Measurements from ENCODE around the gene KRTAP4-11. TPM values are rescaled to one million over a fixed set of nuclear protein-coding genes. Genes with fewer than 3 reads are reported as not detected.
"Not testable (repeated sequence)": the region's sequence is repeated elsewhere in the genome, so short reads cannot be mapped to it uniquely, and the experiment has no call there.

The KRTAP4-11 gene
- not detected for total RNA-seq

- H3K36me3 ChIP-seq (ENCODE audit: control insufficient read depth in 3 of 3, insufficient read depth in 3 of 3, low read length in 3 of 3); H3K4me3 ChIP-seq (ENCODE audit: low read length in 3 of 3); H3K27ac ChIP-seq (ENCODE audit: low read depth, low read length); H3K27me3 ChIP-seq (ENCODE audit: control insufficient read depth in 3 of 3, insufficient read depth in 3 of 3, low read length in 3 of 3); H3K4me1 ChIP-seq (ENCODE audit: control insufficient read depth in 3 of 3, insufficient read depth in 3 of 3, low read length in 3 of 3); H3K9me3 ChIP-seq (ENCODE audit: control insufficient read depth in 3 of 3, low read length in 3 of 3); H3K9ac ChIP-seq (ENCODE audit: low read depth in 1 of 3, low read length in 3 of 3): not testable (repeated sequence)
Measured at GRCh38 chr17:41117846-41118386, at the start of gene KRTAP4-11. TSS of gene KRTAP4-11 (minus strand) at chr17:41118373. CDS start at chr17:41118315, 58 bp downstream.

GRCh38 chr17:41167561-41167960 lies 49.4 kb upstream of the KRTAP4-11 start:
- Histone ChIP-seq H3K4me3 (ENCODE audit: low read length in 3 of 3) (no peak overlapping the region), H3K9me3 (ENCODE audit: control insufficient read depth in 3 of 3, low read length in 3 of 3) (no peaks in the 10 kb centered on the region), H3K4me1 (ENCODE audit: control insufficient read depth in 3 of 3, insufficient read depth in 3 of 3, low read length in 3 of 3) (no peaks in the 10 kb centered on the region), H3K9ac (ENCODE audit: low read depth in 1 of 3, low read length in 3 of 3) (no peak overlapping the region), H3K36me3 (ENCODE audit: control insufficient read depth in 3 of 3, insufficient read depth in 3 of 3, low read length in 3 of 3) (no peaks in the 10 kb centered on the region), H3K27me3 (ENCODE audit: control insufficient read depth in 3 of 3, insufficient read depth in 3 of 3, low read length in 3 of 3) (peaks cover 0 to 5% (median 0%) of the 10 kb centered on the region in 3 donors), H3K27ac (ENCODE audit: low read depth, low read length) (no peak overlapping the region)

GRCh38 chr17:41163828-41164227 lies 45.7 kb upstream of the KRTAP4-11 start:
- H3K9me3 ChIP-seq (ENCODE audit: control insufficient read depth in 3 of 3, low read length in 3 of 3): no peaks in the 10 kb centered on the region
- H3K9ac ChIP-seq (ENCODE audit: low read depth in 1 of 3, low read length in 3 of 3): no peak overlapping the region
- no peaks in the 10 kb centered on the region for H3K36me3 ChIP-seq (ENCODE audit: control insufficient read depth in 3 of 3, insufficient read depth in 3 of 3, low read length in 3 of 3)
- peaks cover 5 to 14% (median 6%) of the 10 kb centered on the region in 3 donors for H3K27me3 ChIP-seq (ENCODE audit: control insufficient read depth in 3 of 3, insufficient read depth in 3 of 3, low read length in 3 of 3)
- no peaks in the 10 kb centered on the region for H3K4me1 ChIP-seq (ENCODE audit: control insufficient read depth in 3 of 3, insufficient read depth in 3 of 3, low read length in 3 of 3)
- no peak overlapping the region for H3K4me3 ChIP-seq (ENCODE audit: low read length in 3 of 3)
- H3K27ac ChIP-seq (ENCODE audit: low read depth, low read length): no peak overlapping the region

DNA sequence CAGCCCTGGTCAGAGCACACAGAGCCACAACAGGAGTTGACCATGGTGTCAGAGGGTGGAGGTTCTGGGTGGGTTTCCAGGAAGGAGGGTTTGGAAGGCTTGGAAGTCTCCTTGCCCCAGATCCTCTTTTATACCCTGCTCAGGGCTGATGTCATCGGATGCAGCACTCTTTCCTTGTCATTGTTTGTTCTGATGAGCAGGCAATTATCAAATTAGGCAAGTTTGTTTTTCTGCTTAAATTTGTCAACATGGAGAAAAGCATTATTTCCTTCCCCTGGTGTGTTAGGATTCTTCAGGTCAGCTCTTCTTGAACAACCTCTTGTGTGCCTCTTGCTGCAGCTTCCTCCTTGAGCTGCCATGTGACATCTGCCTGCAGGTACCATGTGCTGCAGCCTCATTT lies 42.5 kb upstream of the KRTAP4-11 start, which contains the start of gene KRTAP4-4:
Gene KRTAP4-4, minus strand, starts transcription at position 101 of the 400 bp plus-strand sequence. Its CDS starts 57 bp downstream, at position 44.
- no peaks in the 10 kb centered on the region for H3K9me3 ChIP-seq (ENCODE audit: control insufficient read depth in 3 of 3, low read length in 3 of 3)
- no peak within 1 kb of the TSS for H3K9ac ChIP-seq (ENCODE audit: low read depth in 1 of 3, low read length in 3 of 3)

GRCh38 chr17:41160190-41160589 lies 42.0 kb upstream of the KRTAP4-11 start:
- H3K9me3 ChIP-seq (ENCODE audit: control insufficient read depth in 3 of 3, low read length in 3 of 3); H3K9ac ChIP-seq (ENCODE audit: low read depth in 1 of 3, low read length in 3 of 3); H3K4me3 ChIP-seq (ENCODE audit: low read length in 3 of 3); H3K36me3 ChIP-seq (ENCODE audit: control insufficient read depth in 3 of 3, insufficient read depth in 3 of 3, low read length in 3 of 3); H3K4me1 ChIP-seq (ENCODE audit: control insufficient read depth in 3 of 3, insufficient read depth in 3 of 3, low read length in 3 of 3); H3K27ac ChIP-seq (ENCODE audit: low read depth, low read length): not testable (repeated sequence)
- H3K27me3 ChIP-seq (ENCODE audit: control insufficient read depth in 3 of 3, insufficient read depth in 3 of 3, low read length in 3 of 3): peaks cover 5 to 16% (median 8%) of the 10 kb centered on the region in 3 donors

More for the DNA sequence above, 42.5 kb upstream of the KRTAP4-11 start, which contains the start of gene KRTAP4-4:
- no peak within 1 kb of the TSS for H3K27ac ChIP-seq (ENCODE audit: low read depth, low read length)
- peaks cover 5 to 16% (median 8%) of the 10 kb centered on the region in 3 donors for H3K27me3 ChIP-seq (ENCODE audit: control insufficient read depth in 3 of 3, insufficient read depth in 3 of 3, low read length in 3 of 3)
- no peak within 1 kb of the TSS for H3K4me3 ChIP-seq (ENCODE audit: low read length in 3 of 3)
- H3K36me3 ChIP-seq (ENCODE audit: control insufficient read depth in 3 of 3, insufficient read depth in 3 of 3, low read length in 3 of 3): no peaks in the 10 kb centered on the region
- H3K4me1 ChIP-seq (ENCODE audit: control insufficient read depth in 3 of 3, insufficient read depth in 3 of 3, low read length in 3 of 3): no peaks in the 10 kb centered on the region

GRCh38 chr17:41153856-41154255 lies 35.7 kb upstream of the KRTAP4-11 start:
- Histone ChIP-seq H3K36me3 (ENCODE audit: control insufficient read depth in 3 of 3, insufficient read depth in 3 of 3, low read length in 3 of 3) (no peaks in the 10 kb centered on the region), H3K9me3 (ENCODE audit: control insufficient read depth in 3 of 3, low read length in 3 of 3) (no peaks in the 10 kb centered on the region), H3K9ac (ENCODE audit: low read depth in 1 of 3, low read length in 3 of 3) (no peak overlapping the region), H3K27me3 (ENCODE audit: control insufficient read depth in 3 of 3, insufficient read depth in 3 of 3, low read length in 3 of 3) (peaks cover 2 to 4% (median 3%) of the 10 kb centered on the region in 3 donors), H3K27ac (ENCODE audit: low read depth, low read length) (no peak overlapping the region), H3K4me1 (ENCODE audit: control insufficient read depth in 3 of 3, insufficient read depth in 3 of 3, low read length in 3 of 3) (no peaks in the 10 kb centered on the region), H3K4me3 (ENCODE audit: low read length in 3 of 3) (no peak overlapping the region)

DNA sequence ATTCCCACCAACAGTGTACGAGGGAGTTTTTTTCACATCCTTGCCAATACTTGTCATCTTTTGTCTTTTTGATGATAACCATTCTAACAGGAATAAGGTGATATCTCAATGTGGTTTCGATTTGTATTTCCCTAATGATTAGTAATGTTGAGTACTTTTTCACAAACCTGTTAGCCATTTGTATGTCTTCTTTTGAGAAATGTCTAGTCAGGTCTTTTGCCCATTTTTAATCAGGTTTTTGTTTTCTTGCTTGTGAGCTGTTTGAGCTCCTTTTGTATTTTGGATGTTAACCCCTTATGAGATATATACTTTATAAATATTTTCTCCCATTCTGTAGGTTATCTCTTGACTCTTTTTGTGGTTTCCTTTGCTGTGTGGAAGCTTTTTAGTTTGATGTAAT lies 33.4 kb upstream of the KRTAP4-11 start:
- Histone ChIP-seq H3K4me3 (ENCODE audit: low read length in 3 of 3) (no peak overlapping the region), H3K27me3 (ENCODE audit: control insufficient read depth in 3 of 3, insufficient read depth in 3 of 3, low read length in 3 of 3) (peaks cover 0 to 3% (median 2%) of the 10 kb centered on the region in 3 donors), H3K36me3 (ENCODE audit: control insufficient read depth in 3 of 3, insufficient read depth in 3 of 3, low read length in 3 of 3) (no peaks in the 10 kb centered on the region), H3K4me1 (ENCODE audit: control insufficient read depth in 3 of 3, insufficient read depth in 3 of 3, low read length in 3 of 3) (no peaks in the 10 kb centered on the region), H3K27ac (ENCODE audit: low read depth, low read length) (no peak overlapping the region), H3K9me3 (ENCODE audit: control insufficient read depth in 3 of 3, low read length in 3 of 3) (no peaks in the 10 kb centered on the region), H3K9ac (ENCODE audit: low read depth in 1 of 3, low read length in 3 of 3) (no peak overlapping the region)

DNA sequence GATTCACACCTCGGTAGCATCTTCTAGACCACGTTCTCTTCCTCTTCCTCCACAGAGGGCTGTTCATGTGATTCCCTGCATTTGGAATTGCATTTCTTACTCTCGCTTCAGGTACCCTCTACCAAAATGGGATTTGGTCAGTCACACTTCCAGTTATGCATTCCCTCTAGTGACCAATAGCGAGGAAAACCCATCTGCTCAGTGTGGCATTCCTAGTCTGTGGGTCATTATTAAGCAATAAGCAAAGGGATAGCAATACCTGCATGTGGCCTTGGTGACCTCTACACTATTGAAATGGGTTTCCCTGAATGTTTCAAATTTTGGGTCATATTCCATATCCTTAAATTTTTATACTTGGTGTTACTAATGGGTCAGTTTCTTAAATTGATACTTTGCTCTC lies 31.9 kb upstream of the KRTAP4-11 start:
- Histone ChIP-seq H3K9ac (ENCODE audit: low read depth in 1 of 3, low read length in 3 of 3) (no peak overlapping the region), H3K4me1 (ENCODE audit: control insufficient read depth in 3 of 3, insufficient read depth in 3 of 3, low read length in 3 of 3) (no peaks in the 10 kb centered on the region), H3K4me3 (ENCODE audit: low read length in 3 of 3) (no peak overlapping the region), H3K27me3 (ENCODE audit: control insufficient read depth in 3 of 3, insufficient read depth in 3 of 3, low read length in 3 of 3) (peaks cover 0 to 3% (median 2%) of the 10 kb centered on the region in 3 donors), H3K27ac (ENCODE audit: low read depth, low read length) (no peak overlapping the region), H3K36me3 (ENCODE audit: control insufficient read depth in 3 of 3, insufficient read depth in 3 of 3, low read length in 3 of 3) (no peaks in the 10 kb centered on the region), H3K9me3 (ENCODE audit: control insufficient read depth in 3 of 3, low read length in 3 of 3) (no peaks in the 10 kb centered on the region)

- no peaks in the 10 kb centered on the region for H3K36me3 ChIP-seq (ENCODE audit: control insufficient read depth in 3 of 3, insufficient read depth in 3 of 3, low read length in 3 of 3)
- H3K27ac ChIP-seq (ENCODE audit: low read depth, low read length): no peak within 1 kb of the TSS
- peaks cover 0 to 3% (median 2%) of the 10 kb centered on the region in 3 donors for H3K27me3 ChIP-seq (ENCODE audit: control insufficient read depth in 3 of 3, insufficient read depth in 3 of 3, low read length in 3 of 3)
- H3K9me3 ChIP-seq (ENCODE audit: control insufficient read depth in 3 of 3, low read length in 3 of 3): no peaks in the 10 kb centered on the region
- H3K4me1 ChIP-seq (ENCODE audit: control insufficient read depth in 3 of 3, insufficient read depth in 3 of 3, low read length in 3 of 3): no peaks in the 10 kb centered on the region
- H3K4me3 ChIP-seq (ENCODE audit: low read length in 3 of 3): no peak within 1 kb of the TSS
- H3K9ac ChIP-seq (ENCODE audit: low read depth in 1 of 3, low read length in 3 of 3): no peak within 1 kb of the TSS
Measured at GRCh38 chr17:41149652-41149985, 31.4 kb upstream of the KRTAP4-11 start, which contains the start of gene KRTAP4-5. TSS of gene KRTAP4-5 (minus strand) at chr17:41149825. CDS start at chr17:41149767, 58 bp downstream.

GRCh38 chr17:41148971-41149651 lies 30.9 kb upstream of the KRTAP4-11 start:
- H3K27me3 ChIP-seq (ENCODE audit: control insufficient read depth in 3 of 3, insufficient read depth in 3 of 3, low read length in 3 of 3); H3K4me3 ChIP-seq (ENCODE audit: low read length in 3 of 3); H3K9me3 ChIP-seq (ENCODE audit: control insufficient read depth in 3 of 3, low read length in 3 of 3); H3K36me3 ChIP-seq (ENCODE audit: control insufficient read depth in 3 of 3, insufficient read depth in 3 of 3, low read length in 3 of 3); H3K27ac ChIP-seq (ENCODE audit: low read depth, low read length); H3K4me1 ChIP-seq (ENCODE audit: control insufficient read depth in 3 of 3, insufficient read depth in 3 of 3, low read length in 3 of 3); H3K9ac ChIP-seq (ENCODE audit: low read depth in 1 of 3, low read length in 3 of 3): not testable (repeated sequence)

Measured in skeletal muscle tissue (tissue), 4 donors.